Upper lobe of left lung (tissue), 6 donors: ENCODE measurements around the gene C16orf54. TPM values are rescaled to one million over a fixed set of nuclear protein-coding genes. Genes with fewer than 3 reads are reported as not detected.
"Not testable (repeated sequence)": the region's sequence is repeated elsewhere in the genome, so short reads cannot be mapped to it uniquely, and the experiment has no call there.

Experiments
- ATAC-seq, 2 donors: fragments of 200-7000 bp; cut with Tn5 transposase; one replicate each; pipeline ENCODE4 v1.9.1; 2022; ENCODE audit warnings: mild to moderate bottlenecking in 2 of 2, moderate library complexity in 2 of 2; ENCODE audit not compliant: low FRiP score in 2 of 2
- DNase-seq, 2 donors: peaks; one replicate each; pipeline ENCODE4 v3.0.0-alpha.2; 2019 to 2020
- H3K27ac ChIP-seq, 4 donors: fragments of 200-600 bp; sonication (generic); one replicate each; pipeline ENCODE4 v1.5.1; 2016 to 2019
- H3K27me3 ChIP-seq, 4 donors: fragments of 200-600 bp; sonication (generic); one replicate each; pipeline ENCODE4 v1.5.1; 2017 to 2019
- H3K36me3 ChIP-seq, 4 donors: fragments of 200-600 bp; sonication (generic); one replicate each; pipeline ENCODE4 v1.5.1; 2016 to 2019
- H3K4me1 ChIP-seq, 4 donors: fragments of 200-600 bp; sonication (generic); one replicate each; pipeline ENCODE4 v1.5.1; 2018 to 2019
- H3K4me3 ChIP-seq, 4 donors: fragments of 200-600 bp; sonication (generic); one replicate each; pipeline ENCODE4 v1.5.1; 2017 to 2019; ENCODE audit warnings: mild to moderate bottlenecking in 2 of 4, moderate library complexity in 1 of 4
- H3K9me3 ChIP-seq, 4 donors: fragments of 200-600 bp; sonication (generic); one replicate each; pipeline ENCODE4 v1.5.1; 2018 to 2019
- EP300 ChIP-seq, 4 donors: sonication (generic); formaldehyde crosslinking; IDR thresholded peaks; one replicate each; pipeline ENCODE4 v1.5.1; 2017; ENCODE audit warnings: antibody characterized with exemption in 4 of 4, control low read depth in 2 of 4
- POLR2A ChIP-seq, 4 donors: fragments of 450-650 bp; IDR thresholded peaks; one replicate each; pipeline ENCODE4 v1.5.1; 2016 to 2017; ENCODE audit warnings: antibody characterized with exemption in 4 of 4, mild to moderate bottlenecking in 2 of 4
- POLR2AphosphoS5 ChIP-seq, 2 donors: sonication (generic); formaldehyde crosslinking; IDR thresholded peaks; one replicate each; pipeline ENCODE4 v1.5.1; 2017; ENCODE audit warnings: antibody characterized with exemption in 2 of 2
- WGBS, 2 donors: methylation state at CpG; one replicate each; pipeline ENCODE4 v1.1.5; 2017 to 2018; 5-methylcytosine and 5-hydroxymethylcytosine counted together
- total RNA-seq, 6 donors: library from RNA; depleted of rRNA in 4 of 6; stranded (reverse); fragments of >200 nt in 4 of 6; gene quantifications; one replicate each; pipeline versions ENCODE4 v1.1.0 to v1.2.1, GENCODE V29; 2016 to 2021
- TF ChIP-seq, protein P1 (sequence below), 6 experiments: fragments of 450-650 bp in 4 of 6; fragments of 200-600 bp in 2 of 6; sonication (generic) in 2 of 6; IDR thresholded peaks; one replicate each; pipeline ENCODE4 v1.5.1; 2016 to 2019; ENCODE audit warnings: antibody characterized with exemption in 6 of 6
- donor health status: DM: no; HTN: no; CAD: no; lungs with moderate emphysema.
- donor health status: DM: no; HTN: yes; CAD: no; lungs with severe emphysema.

C16orf54 gene
- total RNA-seq, 6 donors from 2014 or later = 2.4 to 17.3 (median 7.5) TPM

DNA sequence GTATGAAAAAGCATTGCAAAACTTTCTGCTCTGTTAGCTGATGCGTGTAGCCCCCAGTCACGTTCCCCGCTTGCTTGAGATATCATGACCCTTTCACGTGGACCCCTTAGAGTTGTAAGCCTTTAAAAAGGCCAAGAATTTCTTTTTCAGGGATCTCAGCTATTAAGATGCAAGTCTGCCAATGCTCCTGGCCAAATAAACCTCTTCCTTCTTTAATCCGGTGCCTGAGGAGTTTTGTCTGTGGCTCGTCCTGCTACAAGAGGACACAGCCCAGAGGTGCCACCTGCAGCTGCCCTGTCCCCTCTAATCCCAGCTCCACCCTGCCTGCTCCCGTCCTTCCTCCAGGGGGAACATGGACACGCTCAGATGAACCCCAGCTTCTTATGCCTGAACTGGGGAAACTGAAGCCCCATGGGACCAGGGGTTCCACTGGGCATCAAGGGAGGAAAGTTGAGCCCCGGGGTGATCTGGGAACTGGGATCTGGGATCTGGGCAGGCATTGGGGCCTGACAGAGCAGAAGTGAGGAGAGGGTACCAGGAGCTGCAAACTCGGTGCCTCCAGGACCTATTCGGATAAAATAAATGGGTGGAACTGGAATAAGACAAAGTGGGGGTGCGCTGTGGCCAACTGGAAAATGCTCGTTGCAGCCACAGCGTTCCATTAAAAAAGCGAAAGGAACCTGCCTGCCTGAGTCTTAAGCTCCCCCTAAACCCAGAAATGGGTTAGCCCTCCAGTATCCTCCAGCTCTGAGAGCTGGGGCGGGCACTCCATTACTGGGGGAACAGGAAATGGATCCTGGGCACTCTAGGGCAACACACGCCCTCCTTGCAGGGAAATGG, 47.1 kb downstream of the C16orf54 start:
- Histone ChIP-seq H3K9me3 (no peaks in the 10 kb centered on the region), H3K36me3 (no peaks in the 10 kb centered on the region), H3K4me1 (peaks cover 0 to 6% (median 1%) of the 10 kb centered on the region in 4 donors), H3K27me3 (no peaks in the 10 kb centered on the region), H3K4me3 (no peak overlapping the region), H3K27ac (no peak overlapping the region)
- ATAC-seq (no peak), DNase-seq (no peak)
- WGBS, 2 donors = 87 to 91% methylated on average over 16 to 17 of the region's 17 CpGs
- TF ChIP-seq, protein P1, sequence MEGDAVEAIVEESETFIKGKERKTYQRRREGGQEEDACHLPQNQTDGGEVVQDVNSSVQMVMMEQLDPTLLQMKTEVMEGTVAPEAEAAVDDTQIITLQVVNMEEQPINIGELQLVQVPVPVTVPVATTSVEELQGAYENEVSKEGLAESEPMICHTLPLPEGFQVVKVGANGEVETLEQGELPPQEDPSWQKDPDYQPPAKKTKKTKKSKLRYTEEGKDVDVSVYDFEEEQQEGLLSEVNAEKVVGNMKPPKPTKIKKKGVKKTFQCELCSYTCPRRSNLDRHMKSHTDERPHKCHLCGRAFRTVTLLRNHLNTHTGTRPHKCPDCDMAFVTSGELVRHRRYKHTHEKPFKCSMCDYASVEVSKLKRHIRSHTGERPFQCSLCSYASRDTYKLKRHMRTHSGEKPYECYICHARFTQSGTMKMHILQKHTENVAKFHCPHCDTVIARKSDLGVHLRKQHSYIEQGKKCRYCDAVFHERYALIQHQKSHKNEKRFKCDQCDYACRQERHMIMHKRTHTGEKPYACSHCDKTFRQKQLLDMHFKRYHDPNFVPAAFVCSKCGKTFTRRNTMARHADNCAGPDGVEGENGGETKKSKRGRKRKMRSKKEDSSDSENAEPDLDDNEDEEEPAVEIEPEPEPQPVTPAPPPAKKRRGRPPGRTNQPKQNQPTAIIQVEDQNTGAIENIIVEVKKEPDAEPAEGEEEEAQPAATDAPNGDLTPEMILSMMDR (IDR thresholded peaks at IDR 0.05) = no peak
- TF ChIP-seq POLR2AphosphoS5 (IDR thresholded peaks at IDR 0.05) (no peak), EP300 (IDR thresholded peaks at IDR 0.05) (no peak), POLR2A (IDR thresholded peaks at IDR 0.05) (no peak)

GRCh38 chr16:29698042-29698441, 47.7 kb downstream of the C16orf54 start:
- no peaks in the 10 kb centered on the region for H3K27me3 ChIP-seq

DNA sequence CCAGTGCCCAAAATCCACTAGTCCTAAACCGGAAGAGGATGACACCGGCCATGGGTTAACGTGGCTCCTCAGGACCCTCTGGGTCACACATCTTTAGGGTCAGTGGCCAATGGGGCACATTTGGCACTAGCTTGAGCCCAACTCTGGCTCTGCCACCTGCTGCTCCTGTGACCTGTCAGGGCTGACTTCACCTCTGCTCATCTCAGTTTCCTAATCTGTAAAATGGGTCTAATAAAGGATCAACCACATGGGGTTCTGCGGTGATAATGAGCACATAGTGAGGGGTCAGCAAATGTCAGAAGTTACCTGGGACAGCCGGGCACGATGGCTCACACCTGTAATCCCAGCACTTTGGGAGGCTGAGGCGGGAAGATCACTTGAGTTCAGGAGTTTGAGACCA, 48.4 kb downstream of the C16orf54 start:
- ATAC-seq = no peak
- no peak for DNase-seq
- TF ChIP-seq POLR2A (IDR thresholded peaks at IDR 0.05) (no peak), EP300 (IDR thresholded peaks at IDR 0.05) (no peak), POLR2AphosphoS5 (IDR thresholded peaks at IDR 0.05) (no peak)
- TF ChIP-seq, protein P1 (IDR thresholded peaks at IDR 0.05) = no peak
- no peak overlapping the region for H3K4me3 ChIP-seq
- H3K4me1 ChIP-seq = peaks cover 0 to 6% (median 1%) of the 10 kb centered on the region in 4 donors
- no peaks in the 10 kb centered on the region for H3K9me3 ChIP-seq
- H3K27ac ChIP-seq = no peak overlapping the region
- WGBS, 2 donors = 93 to 99% methylated on average over 7 of the region's 7 CpGs
- no peaks in the 10 kb centered on the region for H3K27me3 ChIP-seq
- H3K36me3 ChIP-seq = no peaks in the 10 kb centered on the region

More at GRCh38 chr16:29698042-29698441, 47.7 kb downstream of the C16orf54 start:
- 65 to 80% methylated on average over 2 of the region's 2 CpGs for WGBS, 2 donors
- H3K4me3 ChIP-seq = no peak overlapping the region
- ATAC-seq (no peak), DNase-seq (no peak)
- no peak overlapping the region for H3K27ac ChIP-seq
- H3K36me3 ChIP-seq = no peaks in the 10 kb centered on the region
- H3K4me1 ChIP-seq = peaks cover 0 to 6% (median 1%) of the 10 kb centered on the region in 4 donors
- TF ChIP-seq POLR2AphosphoS5 (IDR thresholded peaks at IDR 0.05) (no peak), POLR2A (IDR thresholded peaks at IDR 0.05) (no peak), EP300 (IDR thresholded peaks at IDR 0.05) (no peak)
- TF ChIP-seq, protein P1 (IDR thresholded peaks at IDR 0.05) = no peak
- no peaks in the 10 kb centered on the region for H3K9me3 ChIP-seq

- ATAC-seq = no peak
- whole genome bisulfite sequencing, 2 donors = 95 to 100% methylated on average over 6 to 16 of the region's 21 CpGs
- H3K9me3 ChIP-seq = no peaks in the 10 kb centered on the region
Measured at GRCh38 chr16:29696881-29697331, 48.9 kb downstream of the C16orf54 start.

GRCh38 chr16:29695675-29696074, 50.1 kb downstream of the C16orf54 start:
- ATAC-seq = not testable (repeated sequence)

More at GRCh38 chr16:29696881-29697331, 48.9 kb downstream of the C16orf54 start:
- DNase-seq = peak in 1 of 2 donors; percentile 69
- TF ChIP-seq POLR2AphosphoS5 (IDR thresholded peaks at IDR 0.05) (no peak), POLR2A (IDR thresholded peaks at IDR 0.05) (no peak)
- TF ChIP-seq, protein P1 (IDR thresholded peaks at IDR 0.05) = no peak
- H3K27me3 ChIP-seq = no peaks in the 10 kb centered on the region
- peaks cover 0 to 6% (median 1%) of the 10 kb centered on the region in 4 donors for H3K4me1 ChIP-seq
- H3K36me3 ChIP-seq = no peaks in the 10 kb centered on the region
- H3K27ac ChIP-seq = no peak overlapping the region
- H3K4me3 ChIP-seq = no peak overlapping the region

More at GRCh38 chr16:29695675-29696074, 50.1 kb downstream of the C16orf54 start:
- not testable (repeated sequence) for H3K4me3 ChIP-seq, H3K27me3 ChIP-seq, H3K36me3 ChIP-seq, H3K27ac ChIP-seq, DNase-seq, H3K4me1 ChIP-seq, H3K9me3 ChIP-seq
- WGBS, 2 donors = 98 to 100% methylated on average over 3 of the region's 3 CpGs
